OCI-LY7 (cell line): Measurements from ENCODE around the gene SDK2. TPM values are rescaled to one million over a fixed set of nuclear protein-coding genes. Genes with fewer than 3 reads are reported as not detected.

Experiments
- BruUV-seq: library from RNA; stranded (reverse); fragments of 400-500 nt; replicated peaks from 2 replicates; lab custom pipeline; 2021; lab: Mats Ljungman, UMichigan
- CTCF ChIA-PET: fragments of 300-600 bp; sonication (Branson Sonifier 250); formaldehyde crosslinking; loops from one replicate; lab custom pipeline; 2022; ENCODE audit warnings: antibody characterized with exemption; ENCODE audit not compliant: unreplicated experiment; lab: Charles Lee
- POLR2A ChIA-PET: fragments of 300-600 bp; sonication (Branson Sonifier 250); formaldehyde crosslinking; loops from one replicate; lab custom pipeline; 2022; ENCODE audit warnings: antibody characterized with exemption; lab: Charles Lee
- DNase-seq: peaks from one replicate; pipeline ENCODE4 v3.0.0-alpha.2; 2015; ENCODE audit warnings: low spot score
- H2AFZ ChIP-seq: fragments of 200-600 bp; sonication (generic), shearing (Covaris generic); 2 replicates; pipeline ENCODE4 v1.6.1; 2014; ENCODE audit warnings: mild to moderate bottlenecking, antibody characterized with exemption, low read length, moderate library complexity
- H3K27ac ChIP-seq: fragments of 200-600 bp; sonication (generic); 2 replicates; pipeline ENCODE4 v1.5.1; 2014; ENCODE audit warnings: mixed run types, low read depth, mild to moderate bottlenecking, moderate library complexity, low read length, inconsistent platforms; ENCODE audit not compliant: poor library complexity, severe bottlenecking
- H3K36me3 ChIP-seq: fragments of 200-600 bp; sonication (generic); 2 replicates; pipeline ENCODE4 v1.6.1; 2014; ENCODE audit warnings: mild to moderate bottlenecking, antibody characterized with exemption, low read length, moderate library complexity, mixed read lengths; ENCODE audit not compliant: insufficient read depth
- H3K4me1 ChIP-seq: fragments of 200-600 bp; sonication (generic); 2 replicates; pipeline ENCODE4 v1.5.1; 2014; ENCODE audit warnings: mild to moderate bottlenecking, low read length; ENCODE audit not compliant: insufficient read depth, poor library complexity, severe bottlenecking
- H3K4me2 ChIP-seq: fragments of 200-600 bp; sonication (generic); 2 replicates; pipeline ENCODE4 v1.6.1; 2014; ENCODE audit warnings: mild to moderate bottlenecking, low read length
- H3K4me3 ChIP-seq: fragments of 200-600 bp; sonication (generic); 2 replicates; pipeline ENCODE4 v1.5.1; 2014; ENCODE audit warnings: mild to moderate bottlenecking, low read depth, low read length; ENCODE audit not compliant: poor library complexity, severe bottlenecking
- H3K79me2 ChIP-seq: fragments of 200-600 bp; sonication (generic); 2 replicates; pipeline ENCODE4 v1.6.1; 2016; ENCODE audit warnings: low read depth, mild to moderate bottlenecking, low read length, moderate library complexity, mixed read lengths; ENCODE audit not compliant: insufficient read depth
- H3K9me2 ChIP-seq: fragments of 200-600 bp; sonication (generic); 2 replicates; pipeline ENCODE4 v1.6.1; 2016; ENCODE audit warnings: mild to moderate bottlenecking, low read length, mixed read lengths; ENCODE audit not compliant: insufficient read depth
- H3K9me3 ChIP-seq: fragments of 200-600 bp; sonication (generic); 2 replicates; pipeline ENCODE4 v1.6.1; 2014; ENCODE audit warnings: mild to moderate bottlenecking, mixed run types, low read length, mixed read lengths
- H4K20me1 ChIP-seq: fragments of 200-600 bp; sonication (generic); 2 replicates; pipeline ENCODE4 v1.6.1; 2014; ENCODE audit warnings: mild to moderate bottlenecking, antibody characterized with exemption, low read length, moderate library complexity, mixed read lengths; ENCODE audit not compliant: insufficient read depth
- EZH2phosphoT487 ChIP-seq: fragments of 200-600 bp; sonication (generic); IDR thresholded peaks from 2 replicates; pipeline ENCODE4 v1.6.1; 2018; ENCODE audit warnings: low read depth, borderline replicate concordance, mild to moderate bottlenecking, mixed run types, antibody characterized with exemption, low read length, moderate library complexity, mixed read lengths
- intact Hi-C: fragments of 100-400 bp; cut with micrococcal nuclease; formaldehyde crosslinking; loops from one replicate; pipeline ENCODE4 v1.10.0; 2022; ENCODE audit not compliant: unreplicated experiment
- total RNA-seq, 2 experiments: library from RNA; depleted of rRNA in 1 of 2; stranded (reverse); fragments of >200 nt in 1 of 2; shearing (Covaris generic) in 1 of 2; gene quantifications; 2 replicates each; pipeline ENCODE4 v1.2.3, GENCODE V29; 2014 to 2022
- TF ChIP-seq, protein P1 (sequence below): fragments of 200-600 bp; sonication (generic); conservative IDR thresholded peaks from 2 replicates; pipeline ENCODE4 v1.5.1; 2014; ENCODE audit warnings: mild to moderate bottlenecking, antibody characterized with exemption, low read length, moderate library complexity, mixed read lengths

Gene SDK2
- total RNA-seq, 2 experiments from 2014 or later: 0.32 to 1.8 TPM

DNA sequence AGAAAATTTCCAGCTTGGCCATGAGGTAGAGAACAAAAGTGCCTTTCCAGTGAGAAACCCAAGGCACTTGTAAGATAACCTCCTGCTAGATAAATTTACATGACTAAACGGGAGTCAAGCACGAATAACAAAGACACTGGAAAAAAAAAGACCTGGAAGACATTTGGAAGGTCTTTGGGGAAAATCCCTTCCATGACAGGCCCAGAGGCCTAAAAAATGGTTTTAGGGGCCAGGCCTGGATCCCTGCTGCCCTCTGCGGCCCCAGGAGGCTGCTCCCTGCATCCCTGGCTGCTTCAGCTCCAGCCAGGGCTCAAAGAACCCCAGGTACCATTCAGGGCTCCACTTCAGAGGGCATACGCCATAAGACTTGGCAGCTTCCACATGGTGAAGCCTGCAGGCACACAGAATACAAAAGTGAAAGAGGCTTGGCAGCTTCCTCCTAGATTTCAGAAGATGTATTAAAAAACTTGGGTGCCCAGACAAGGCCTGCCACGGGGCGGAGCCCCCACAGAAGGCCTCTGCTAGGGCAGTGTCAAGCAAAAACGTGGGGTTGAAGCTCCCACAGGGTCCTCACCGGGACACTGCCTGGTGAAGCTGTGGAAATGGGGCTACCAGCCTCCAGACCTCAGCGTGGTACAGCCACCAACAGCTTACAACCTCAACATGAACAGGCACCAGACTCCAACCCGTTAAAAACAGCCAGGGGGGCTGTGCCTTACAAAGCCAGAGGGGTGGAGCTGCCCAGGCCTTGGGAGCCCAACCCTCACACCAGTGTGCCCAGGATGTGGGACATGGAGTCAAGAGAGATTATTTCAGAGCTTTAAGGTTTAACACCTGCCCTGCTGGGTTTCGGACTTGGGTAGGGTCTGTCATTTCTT is 77.1 kb downstream of the SDK2 start:
- ChIA-PET CTCF (interaction anchor here (0.6 kb wide), 1 partner anchor 180 kb away, joined by 3 read pairs; no protein-coding TSS in a partner anchor), POLR2A (interaction anchor here (1.3 to 1.4 kb wide), 2 partner anchors 11 to 19 kb away, joined by 4 to 5 read pairs; no protein-coding TSS in a partner anchor)
- Histone ChIP-seq H3K36me3 (no peaks in the 10 kb centered on the region), H4K20me1 (no peaks in the 10 kb centered on the region), H3K9me2 (no peaks in the 10 kb centered on the region), H3K79me2 (no peaks in the 10 kb centered on the region), H3K9me3 (no peaks in the 10 kb centered on the region), H3K27ac (no peak overlapping the region), H3K4me3 (no peak overlapping the region), H3K4me2 (peak overlapping the region; percentile 9; the same call in 1 of the 2 replicates), H3K4me1 (peaks cover 11% of the 10 kb centered on the region), H2AFZ (peak overlapping the region; percentile 91)
- BruUV-seq: no TSS peak
- intact Hi-C loops: no loop called here
- peak; percentile 61 for DNase-seq
- TF ChIP-seq, protein P1, sequence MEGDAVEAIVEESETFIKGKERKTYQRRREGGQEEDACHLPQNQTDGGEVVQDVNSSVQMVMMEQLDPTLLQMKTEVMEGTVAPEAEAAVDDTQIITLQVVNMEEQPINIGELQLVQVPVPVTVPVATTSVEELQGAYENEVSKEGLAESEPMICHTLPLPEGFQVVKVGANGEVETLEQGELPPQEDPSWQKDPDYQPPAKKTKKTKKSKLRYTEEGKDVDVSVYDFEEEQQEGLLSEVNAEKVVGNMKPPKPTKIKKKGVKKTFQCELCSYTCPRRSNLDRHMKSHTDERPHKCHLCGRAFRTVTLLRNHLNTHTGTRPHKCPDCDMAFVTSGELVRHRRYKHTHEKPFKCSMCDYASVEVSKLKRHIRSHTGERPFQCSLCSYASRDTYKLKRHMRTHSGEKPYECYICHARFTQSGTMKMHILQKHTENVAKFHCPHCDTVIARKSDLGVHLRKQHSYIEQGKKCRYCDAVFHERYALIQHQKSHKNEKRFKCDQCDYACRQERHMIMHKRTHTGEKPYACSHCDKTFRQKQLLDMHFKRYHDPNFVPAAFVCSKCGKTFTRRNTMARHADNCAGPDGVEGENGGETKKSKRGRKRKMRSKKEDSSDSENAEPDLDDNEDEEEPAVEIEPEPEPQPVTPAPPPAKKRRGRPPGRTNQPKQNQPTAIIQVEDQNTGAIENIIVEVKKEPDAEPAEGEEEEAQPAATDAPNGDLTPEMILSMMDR: peak; percentile 37; the same call in 1 of the 2 replicates
- no peak for TF ChIP-seq EZH2phosphoT487

DNA sequence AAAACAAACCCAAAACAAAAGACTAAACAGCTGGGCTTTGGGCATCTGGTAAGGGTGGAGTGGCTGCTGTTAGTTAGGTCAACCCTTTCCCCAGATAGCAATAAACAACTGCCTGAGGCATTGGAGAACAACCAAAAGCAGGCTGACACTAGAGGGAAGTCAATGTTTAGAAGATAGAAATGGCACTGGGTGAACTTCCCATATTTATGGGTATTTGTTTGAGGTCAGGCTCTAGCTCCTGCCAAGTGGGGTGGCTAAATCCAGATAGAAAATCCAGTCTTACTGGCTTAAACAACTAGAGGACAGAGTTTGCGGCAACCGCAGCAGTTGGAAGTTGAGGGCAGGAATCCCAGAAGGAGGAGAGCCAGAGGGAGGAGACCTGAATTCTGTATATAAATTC is 79.4 kb downstream of the SDK2 start:
- Histone ChIP-seq H4K20me1 (no peaks in the 10 kb centered on the region), H3K4me2 (no peak overlapping the region), H3K9me2 (no peaks in the 10 kb centered on the region), H3K36me3 (no peaks in the 10 kb centered on the region), H2AFZ (no peak overlapping the region), H3K9me3 (no peaks in the 10 kb centered on the region), H3K79me2 (no peaks in the 10 kb centered on the region), H3K4me1 (peaks cover 11% of the 10 kb centered on the region), H3K27ac (no peak overlapping the region), H3K4me3 (no peak overlapping the region)
- TF ChIP-seq, protein P1: no peak
- no peak for TF ChIP-seq EZH2phosphoT487
- POLR2A ChIA-PET: no interaction called here
- intact Hi-C loops: no loop called here
- CTCF ChIA-PET: no interaction called here
- BruUV-seq: no TSS peak
- DNase-seq: no peak

DNA sequence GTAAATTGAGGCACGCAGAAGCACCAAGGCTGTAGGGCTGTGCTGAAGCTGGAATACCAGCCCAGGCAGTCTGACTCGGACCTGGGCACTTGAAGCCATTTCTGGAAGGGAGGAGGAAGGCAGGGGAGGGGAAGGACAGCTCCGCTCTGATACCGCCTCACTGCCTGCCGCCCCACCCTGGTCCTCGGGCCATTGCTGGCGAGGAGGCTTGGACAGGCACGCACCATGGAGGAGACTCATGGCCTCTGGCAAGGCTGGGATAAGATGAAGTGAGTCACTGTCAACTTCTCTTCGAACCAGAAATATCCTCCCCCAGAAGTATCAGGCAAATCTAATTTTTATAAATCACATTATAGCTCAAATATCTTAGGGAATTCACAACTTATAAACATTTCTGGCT is 81.3 kb downstream of the SDK2 start:
- H3K4me2 ChIP-seq: no peak overlapping the region
- ChIA-PET CTCF (interaction anchor here (0.6 kb wide), 1 partner anchor 92 kb away, joined by 3 read pairs; no protein-coding TSS in a partner anchor), POLR2A (no interaction called here)
- intact Hi-C loops: no loop called here
- no TSS peak for BruUV-seq
- no peaks in the 10 kb centered on the region for H3K9me2 ChIP-seq
- H3K79me2 ChIP-seq: no peaks in the 10 kb centered on the region
- H3K4me3 ChIP-seq: no peak overlapping the region
- H3K4me1 ChIP-seq: peaks cover 11% of the 10 kb centered on the region
- no peaks in the 10 kb centered on the region for H3K9me3 ChIP-seq
- H2AFZ ChIP-seq: no peak overlapping the region
- no peaks in the 10 kb centered on the region for H3K36me3 ChIP-seq
- H3K27ac ChIP-seq: no peak overlapping the region
- DNase-seq: no peak
- no peaks in the 10 kb centered on the region for H4K20me1 ChIP-seq
- TF ChIP-seq, protein P1: no peak
- no peak for TF ChIP-seq EZH2phosphoT487
